Neuron (in vitro differentiated cells): ENCODE data around the gene PADI4.
"Not testable (repeated sequence)": the region's sequence is repeated elsewhere in the genome, so short reads cannot be mapped to it uniquely, and the experiment has no call there.

ENCODE experiments used
- H2AFZ ChIP-seq: one replicate; pipeline ENCODE4 v1.6.1; 2013; ENCODE audit warnings: low read depth, mild to moderate bottlenecking, inconsistent platforms, low read length, moderate library complexity
- H3K27me3 ChIP-seq: one replicate; pipeline ENCODE4 v1.6.1; 2013; ENCODE audit warnings: low read length; ENCODE audit not compliant: insufficient read depth
- H3K36me3 ChIP-seq: one replicate; pipeline ENCODE4 v1.6.1; 2013; ENCODE audit warnings: low read length; ENCODE audit not compliant: insufficient read depth
- H3K4me1 ChIP-seq: one replicate; pipeline ENCODE4 v1.6.1; 2013; ENCODE audit warnings: low read length; ENCODE audit not compliant: insufficient read depth
- H3K4me3 ChIP-seq: 2 replicates; pipeline ENCODE4 v1.5.1; 2013; ENCODE audit warnings: mild to moderate bottlenecking, low read length, moderate library complexity
- H3K9me3 ChIP-seq: one replicate; pipeline ENCODE4 v1.6.1; 2013; ENCODE audit warnings: low read length

Gene PADI4

GRCh38 chr1:17330856-17331255 is 22.9 kb downstream of the PADI4 start:
- Histone ChIP-seq H2AFZ (no peak overlapping the region), H3K27me3 (no peaks in the 10 kb centered on the region), H3K4me1 (no peaks in the 10 kb centered on the region), H3K4me3 (no peak overlapping the region), H3K9me3 (peaks cover 2% of the 10 kb centered on the region), H3K36me3 (no peaks in the 10 kb centered on the region)

GRCh38 chr1:17333081-17333480 is 25.1 kb downstream of the PADI4 start:
- Histone ChIP-seq H3K36me3 (no peaks in the 10 kb centered on the region), H3K27me3 (peaks cover under 1% of the 10 kb centered on the region), H2AFZ (no peak overlapping the region), H3K9me3 (peaks cover 2% of the 10 kb centered on the region), H3K4me3 (no peak overlapping the region), H3K4me1 (no peaks in the 10 kb centered on the region)

- H3K4me1 ChIP-seq, result no peaks in the 10 kb centered on the region
- H3K36me3 ChIP-seq, result no peaks in the 10 kb centered on the region
- no peak overlapping the region for H2AFZ ChIP-seq
- no peak overlapping the region for H3K4me3 ChIP-seq
- H3K9me3 ChIP-seq, result no peaks in the 10 kb centered on the region
- peaks cover 3% of the 10 kb centered on the region for H3K27me3 ChIP-seq
These were observed 28.1 kb downstream of the PADI4 start for GRCh38 chr1:17335821-17336710.

DNA sequence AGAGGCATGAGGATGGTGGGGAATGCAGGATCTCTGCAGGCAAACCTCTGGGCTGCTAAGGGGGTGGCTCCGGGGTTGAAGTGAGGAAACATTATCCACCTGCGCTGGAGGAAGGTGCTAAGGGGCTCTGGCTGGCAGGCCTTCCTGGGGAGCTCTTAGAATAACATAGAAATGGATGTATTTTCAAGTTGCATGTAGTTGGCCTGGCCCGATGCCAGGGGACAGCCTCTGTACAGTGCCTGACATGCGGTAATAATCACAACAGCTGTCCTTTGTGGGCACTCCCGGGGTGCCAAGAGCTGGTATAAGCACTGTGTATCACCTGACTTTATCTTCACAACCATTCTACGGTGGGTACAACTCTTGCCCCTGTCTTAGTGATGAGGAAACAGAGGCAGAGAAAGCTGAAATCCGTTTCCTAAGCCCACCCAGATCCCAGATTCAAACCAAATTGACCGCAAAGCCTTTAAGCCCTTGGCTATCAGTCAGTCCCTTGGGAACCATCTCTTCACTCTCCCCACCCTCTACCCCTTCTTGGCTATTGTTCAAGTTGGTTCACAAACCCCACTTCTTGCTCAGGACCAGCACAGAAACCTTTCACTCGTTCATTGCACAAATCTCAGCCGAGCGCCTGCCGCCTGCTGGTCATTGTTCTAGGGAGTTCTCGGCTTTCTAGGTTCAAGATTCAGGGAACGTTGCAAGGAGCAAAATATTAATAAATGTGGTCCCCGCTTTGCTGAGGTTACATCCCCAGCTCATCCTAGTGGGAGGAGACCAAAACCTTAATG is 30.9 kb downstream of the PADI4 start:
- no peak overlapping the region for H3K4me3 ChIP-seq
- H3K9me3 ChIP-seq, result no peaks in the 10 kb centered on the region
- H3K4me1 ChIP-seq, result no peaks in the 10 kb centered on the region
- H2AFZ ChIP-seq, result no peak overlapping the region
- no peaks in the 10 kb centered on the region for H3K36me3 ChIP-seq
- H3K27me3 ChIP-seq, result peaks cover 3% of the 10 kb centered on the region

DNA sequence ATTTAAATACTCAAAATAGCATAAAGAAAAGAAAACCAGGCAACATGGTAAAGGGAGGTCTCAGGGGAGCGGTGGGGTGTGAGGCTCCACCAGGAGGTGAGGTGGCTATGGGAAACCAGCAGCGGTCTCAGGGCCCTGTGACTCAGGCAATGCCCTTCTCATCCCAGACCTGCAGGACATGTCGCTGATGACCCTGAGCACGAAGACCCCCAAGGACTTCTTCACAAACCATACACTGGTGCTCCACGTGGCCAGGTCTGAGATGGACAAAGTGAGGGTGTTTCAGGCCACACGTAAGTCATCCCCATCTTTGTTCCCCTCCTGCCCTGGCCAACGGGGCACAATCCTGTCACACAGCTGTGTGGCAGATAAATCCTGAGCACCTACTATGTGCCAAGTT is 31.5 kb downstream of the PADI4 start:
- H3K27me3 ChIP-seq, result peaks cover 3% of the 10 kb centered on the region
- no peak overlapping the region for H2AFZ ChIP-seq
- H3K36me3 ChIP-seq, result no peaks in the 10 kb centered on the region
- H3K4me3 ChIP-seq, result no peak overlapping the region
- H3K4me1 ChIP-seq, result no peaks in the 10 kb centered on the region
- no peaks in the 10 kb centered on the region for H3K9me3 ChIP-seq

DNA sequence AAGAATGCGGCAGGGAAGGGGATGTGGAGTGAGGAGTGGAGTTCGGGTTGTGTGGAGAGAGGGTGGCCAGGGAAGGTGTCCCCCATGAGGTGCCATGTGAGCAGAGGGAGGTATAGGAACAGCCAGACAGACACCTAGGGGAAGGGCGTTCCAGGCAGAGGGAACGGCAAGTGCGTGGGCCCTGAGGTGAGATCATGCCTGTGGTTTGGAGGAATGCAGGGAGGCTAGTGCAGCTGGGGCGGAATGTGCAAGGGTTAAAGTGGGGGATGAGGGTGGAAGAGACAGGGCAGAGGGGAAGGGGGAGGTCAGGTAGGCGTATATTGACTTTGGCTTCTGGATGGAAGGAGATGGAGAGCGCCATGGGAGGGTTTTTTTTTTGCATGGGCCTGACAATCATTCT is 32.4 kb downstream of the PADI4 start:
- Histone ChIP-seq H3K4me1 (no peaks in the 10 kb centered on the region), H3K36me3 (no peaks in the 10 kb centered on the region), H3K4me3 (no peak overlapping the region), H3K9me3 (no peaks in the 10 kb centered on the region), H2AFZ (no peak overlapping the region), H3K27me3 (peaks cover 3% of the 10 kb centered on the region)

- Histone ChIP-seq H3K36me3 (no peaks in the 10 kb centered on the region), H2AFZ (no peak overlapping the region), H3K27me3 (peaks cover 3% of the 10 kb centered on the region), H3K4me3 (no peak overlapping the region), H3K4me1 (no peaks in the 10 kb centered on the region), H3K9me3 (no peaks in the 10 kb centered on the region)
These were observed 34.0 kb downstream of the PADI4 start for GRCh38 chr1:17342014-17342441.

GRCh38 chr1:17345506-17345905 is 37.5 kb downstream of the PADI4 start:
- not testable (repeated sequence) for H3K4me1 ChIP-seq, H3K4me3 ChIP-seq, H3K27me3 ChIP-seq, H3K9me3 ChIP-seq, H2AFZ ChIP-seq, H3K36me3 ChIP-seq

GRCh38 chr1:17346046-17346789 is 38.2 kb downstream of the PADI4 start:
- H2AFZ ChIP-seq, result no peak overlapping the region
- H3K9me3 ChIP-seq, result no peaks in the 10 kb centered on the region
- no peak overlapping the region for H3K4me3 ChIP-seq
- no peaks in the 10 kb centered on the region for H3K4me1 ChIP-seq
- H3K27me3 ChIP-seq, result no peaks in the 10 kb centered on the region
- H3K36me3 ChIP-seq, result no peaks in the 10 kb centered on the region

DNA sequence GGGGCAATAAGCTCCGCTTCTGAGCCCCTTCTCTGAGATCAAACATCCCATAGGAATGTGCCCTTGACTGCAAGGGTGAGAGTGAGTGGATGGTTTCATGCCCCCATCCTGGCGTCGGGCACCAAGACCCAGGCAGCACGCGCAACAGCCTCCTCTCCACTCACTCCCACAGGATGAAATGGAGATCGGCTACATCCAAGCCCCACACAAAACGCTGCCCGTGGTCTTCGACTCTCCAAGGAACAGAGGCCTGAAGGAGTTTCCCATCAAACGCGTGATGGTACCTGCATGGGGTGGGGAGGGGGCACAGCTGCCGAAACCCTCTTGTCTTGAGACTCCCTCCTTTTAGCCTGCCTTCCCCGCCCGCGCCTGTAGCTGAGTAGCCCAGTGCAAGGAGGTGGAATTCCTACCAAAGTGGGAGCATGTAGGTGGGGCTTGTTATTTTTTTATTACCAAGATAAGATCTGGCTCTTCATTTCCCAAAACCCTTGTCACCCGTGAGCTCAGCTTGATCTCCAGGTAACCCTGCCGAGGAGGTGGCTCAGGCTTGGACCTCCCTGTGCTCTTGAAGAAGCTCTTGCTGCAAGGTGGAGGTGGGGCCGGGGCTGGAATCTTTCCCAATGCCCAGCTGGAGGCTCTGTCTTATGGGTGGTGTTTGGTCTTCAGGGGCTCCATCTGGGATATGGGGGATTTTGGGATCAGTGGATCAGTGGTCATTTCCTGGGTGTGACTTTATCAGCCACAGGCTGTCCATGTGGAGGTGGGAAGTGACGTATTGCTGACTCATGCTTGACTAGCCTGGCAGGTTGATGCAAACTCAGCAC is 40.0 kb downstream of the PADI4 start:
- H3K4me3 ChIP-seq, result no peak overlapping the region
- H3K9me3 ChIP-seq, result no peaks in the 10 kb centered on the region
- no peak overlapping the region for H2AFZ ChIP-seq
- no peaks in the 10 kb centered on the region for H3K36me3 ChIP-seq
- no peaks in the 10 kb centered on the region for H3K4me1 ChIP-seq
- peaks cover 3% of the 10 kb centered on the region for H3K27me3 ChIP-seq

DNA sequence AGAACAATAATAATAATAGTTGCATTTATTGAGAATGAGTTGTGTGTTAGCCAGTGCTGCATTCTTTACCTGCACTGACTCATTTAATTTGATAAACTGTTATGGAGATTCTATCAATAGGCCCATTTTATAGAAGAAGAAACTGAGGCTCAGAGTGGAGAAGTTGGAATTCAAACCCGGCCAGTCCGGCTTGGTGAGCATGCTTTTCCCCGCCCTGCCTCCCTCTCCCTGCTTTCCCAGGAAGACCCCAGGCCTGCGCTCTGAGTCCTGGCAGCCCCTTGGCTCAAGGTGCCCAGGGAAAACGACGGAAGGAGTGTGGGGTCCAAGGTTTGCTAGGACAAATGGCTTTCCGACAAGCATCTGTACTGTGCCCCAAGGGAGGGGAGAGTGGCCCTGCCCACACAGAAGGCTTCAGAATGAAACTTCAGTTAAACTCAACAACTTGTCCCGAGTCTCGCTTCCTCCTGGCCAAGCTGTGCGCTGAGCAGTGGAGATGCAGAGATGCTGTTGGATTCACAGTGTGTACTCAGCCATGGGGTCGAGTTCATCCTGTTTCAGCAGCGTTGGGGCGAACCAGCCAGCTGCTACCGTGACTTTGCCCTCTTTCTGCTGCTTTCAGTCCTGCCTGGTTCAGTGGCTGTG is 40.7 kb downstream of the PADI4 start:
- Histone ChIP-seq H3K4me3 (no peak overlapping the region), H3K9me3 (no peaks in the 10 kb centered on the region), H2AFZ (no peak overlapping the region), H3K4me1 (no peaks in the 10 kb centered on the region), H3K36me3 (no peaks in the 10 kb centered on the region), H3K27me3 (peaks cover 3% of the 10 kb centered on the region)

GRCh38 chr1:17350083-17350482 is 42.1 kb downstream of the PADI4 start:
- Histone ChIP-seq H2AFZ (no peak overlapping the region), H3K4me1 (no peaks in the 10 kb centered on the region), H3K27me3 (peaks cover 3% of the 10 kb centered on the region), H3K36me3 (no peaks in the 10 kb centered on the region), H3K9me3 (no peaks in the 10 kb centered on the region), H3K4me3 (no peak overlapping the region)
